IPS-15b (cell line): Measurements from ENCODE around the gene HELT.
A peak's percentile ranks its signal among the peaks of the same experiment; 100 is the strongest.
"Not testable (repeated sequence)": the region's sequence is repeated elsewhere in the genome, so short reads cannot be mapped to it uniquely, and the experiment has no call there.

Experiments
- H3K27me3 ChIP-seq: one replicate; pipeline ENCODE4 v1.6.1; 2013; ENCODE audit warnings: low read length; ENCODE audit not compliant: control insufficient read depth, insufficient read depth
- H3K36me3 ChIP-seq: one replicate; pipeline ENCODE4 v1.6.1; 2013; ENCODE audit warnings: low read length; ENCODE audit not compliant: control insufficient read depth, insufficient read depth
- H3K4me1 ChIP-seq: one replicate; pipeline ENCODE4 v1.6.1; 2013; ENCODE audit warnings: mild to moderate bottlenecking, low read length; ENCODE audit not compliant: control insufficient read depth, insufficient read depth
- H3K4me3 ChIP-seq: one replicate; pipeline ENCODE4 v1.5.1; 2013; ENCODE audit warnings: low read depth, low read length
- H3K9ac ChIP-seq: one replicate; pipeline ENCODE4 v1.6.1; 2013; ENCODE audit warnings: low read depth, mild to moderate bottlenecking, low read length
- H3K9me3 ChIP-seq: one replicate; pipeline ENCODE4 v1.6.1; 2013; ENCODE audit warnings: mild to moderate bottlenecking, low read length; ENCODE audit not compliant: control insufficient read depth, insufficient read depth

HELT gene

GRCh38 chr4:185020863-185021761 lies 2.8 kb downstream of the HELT start:
- Histone ChIP-seq H3K9ac (no peak overlapping the region), H3K27me3 (peaks cover 98% of the 10 kb centered on the region), H3K9me3 (no peaks in the 10 kb centered on the region), H3K4me3 (peak overlapping the region; percentile 58), H3K36me3 (no peaks in the 10 kb centered on the region), H3K4me1 (peaks cover 12% of the 10 kb centered on the region)

- H3K36me3 ChIP-seq, result no peaks in the 10 kb centered on the region
These were observed 5.2 kb downstream of the HELT start for GRCh38 chr4:185023471-185023870.

GRCh38 chr4:185028625-185029024 lies 10.3 kb downstream of the HELT start:
- no peak overlapping the region for H3K4me3 ChIP-seq
- no peak overlapping the region for H3K9ac ChIP-seq
- H3K4me1 ChIP-seq, result no peaks in the 10 kb centered on the region
- peaks cover 82% of the 10 kb centered on the region for H3K27me3 ChIP-seq
- H3K36me3 ChIP-seq, result no peaks in the 10 kb centered on the region
- no peaks in the 10 kb centered on the region for H3K9me3 ChIP-seq

More at GRCh38 chr4:185023471-185023870, 5.2 kb downstream of the HELT start:
- Histone ChIP-seq H3K4me3 (no peak overlapping the region), H3K9ac (no peak overlapping the region), H3K27me3 (peaks cover 93% of the 10 kb centered on the region), H3K9me3 (no peaks in the 10 kb centered on the region), H3K4me1 (peaks cover 7% of the 10 kb centered on the region)

- Histone ChIP-seq H3K9me3 (no peaks in the 10 kb centered on the region), H3K36me3 (no peaks in the 10 kb centered on the region), H3K4me1 (no peaks in the 10 kb centered on the region), H3K27me3 (peaks cover 60% of the 10 kb centered on the region), H3K4me3 (no peak overlapping the region), H3K9ac (no peak overlapping the region)
These were observed 13.3 kb downstream of the HELT start for GRCh38 chr4:185031611-185032010.

GRCh38 chr4:185033072-185033471 lies 14.8 kb downstream of the HELT start:
- Histone ChIP-seq H3K27me3 (peaks cover 46% of the 10 kb centered on the region), H3K9me3 (no peaks in the 10 kb centered on the region), H3K4me1 (no peaks in the 10 kb centered on the region), H3K9ac (no peak overlapping the region), H3K36me3 (no peaks in the 10 kb centered on the region), H3K4me3 (no peak overlapping the region)

GRCh38 chr4:185033950-185034349 lies 15.7 kb downstream of the HELT start:
- H3K36me3 ChIP-seq, result no peaks in the 10 kb centered on the region
- no peak overlapping the region for H3K9ac ChIP-seq
- no peaks in the 10 kb centered on the region for H3K9me3 ChIP-seq
- peaks cover 40% of the 10 kb centered on the region for H3K27me3 ChIP-seq
- H3K4me1 ChIP-seq, result no peaks in the 10 kb centered on the region
- H3K4me3 ChIP-seq, result no peak overlapping the region

GRCh38 chr4:185035284-185035683 lies 17.0 kb downstream of the HELT start:
- Histone ChIP-seq H3K36me3 (no peaks in the 10 kb centered on the region), H3K4me3 (no peak overlapping the region), H3K27me3 (peaks cover 28% of the 10 kb centered on the region), H3K9me3 (no peaks in the 10 kb centered on the region), H3K4me1 (peaks cover 3% of the 10 kb centered on the region), H3K9ac (no peak overlapping the region)

- H3K36me3 ChIP-seq, result no peaks in the 10 kb centered on the region
- H3K9me3 ChIP-seq, result no peaks in the 10 kb centered on the region
- H3K27me3 ChIP-seq, result peaks cover 25% of the 10 kb centered on the region
- no peak overlapping the region for H3K9ac ChIP-seq
- peaks cover 3% of the 10 kb centered on the region for H3K4me1 ChIP-seq
- no peak overlapping the region for H3K4me3 ChIP-seq
These were observed 17.7 kb downstream of the HELT start for GRCh38 chr4:185036019-185036418.

- Histone ChIP-seq H3K4me1 (peaks cover 3% of the 10 kb centered on the region), H3K4me3 (no peak overlapping the region), H3K27me3 (peaks cover 17% of the 10 kb centered on the region), H3K9me3 (no peaks in the 10 kb centered on the region), H3K9ac (no peak overlapping the region), H3K36me3 (no peaks in the 10 kb centered on the region)
These were observed 18.6 kb downstream of the HELT start for GRCh38 chr4:185036842-185037241.

GRCh38 chr4:185039508-185040273 lies 21.4 kb downstream of the HELT start:
- Histone ChIP-seq H3K4me3 (no peak overlapping the region), H3K9ac (no peak overlapping the region), H3K27me3 (no peaks in the 10 kb centered on the region), H3K9me3 (no peaks in the 10 kb centered on the region), H3K36me3 (peaks cover 2% of the 10 kb centered on the region), H3K4me1 (peaks cover 3% of the 10 kb centered on the region)

- no peaks in the 10 kb centered on the region for H3K27me3 ChIP-seq
- H3K4me1 ChIP-seq, result peaks cover 3% of the 10 kb centered on the region
- H3K36me3 ChIP-seq, result peaks cover 2% of the 10 kb centered on the region
- no peaks in the 10 kb centered on the region for H3K9me3 ChIP-seq
- no peak overlapping the region for H3K4me3 ChIP-seq
- no peak overlapping the region for H3K9ac ChIP-seq
These were observed 22.2 kb downstream of the HELT start for GRCh38 chr4:185040523-185040922.

GRCh38 chr4:185050286-185050685 lies 32.0 kb downstream of the HELT start:
- H3K9ac ChIP-seq, H3K36me3 ChIP-seq, H3K4me1 ChIP-seq, H3K9me3 ChIP-seq, H3K27me3 ChIP-seq, H3K4me3 ChIP-seq: not testable (repeated sequence)
